Endometrial microvascular endothelial cells (primary cell): ENCODE measurements around the gene SPATA2L. TPM values are rescaled to one million over a fixed set of nuclear protein-coding genes. Genes with fewer than 3 reads are reported as not detected.
"Not testable (repeated sequence)": the region's sequence is repeated elsewhere in the genome, so short reads cannot be mapped to it uniquely, and the experiment has no call there.

Experiments used
- in situ Hi-C: cut with HindIII; loops from 2 replicates; pipeline ENCODE4 v1.10.0; 2017; ENCODE audit warnings: low sequenced_read_pairs, low pct_unique_long_range_greater_than_20kb; ENCODE audit errors: inconsistent ontology term
- total RNA-seq: library from RNA; depleted of rRNA; stranded (reverse); fragments of >200 nt; gene quantifications from one replicate; pipeline ENCODE4 v1.2.3, GENCODE V29; 2015; ENCODE audit errors: inconsistent ontology term

SPATA2L gene
- total RNA-seq, 1 donor from 2014 or later = 14.0 TPM

DNA sequence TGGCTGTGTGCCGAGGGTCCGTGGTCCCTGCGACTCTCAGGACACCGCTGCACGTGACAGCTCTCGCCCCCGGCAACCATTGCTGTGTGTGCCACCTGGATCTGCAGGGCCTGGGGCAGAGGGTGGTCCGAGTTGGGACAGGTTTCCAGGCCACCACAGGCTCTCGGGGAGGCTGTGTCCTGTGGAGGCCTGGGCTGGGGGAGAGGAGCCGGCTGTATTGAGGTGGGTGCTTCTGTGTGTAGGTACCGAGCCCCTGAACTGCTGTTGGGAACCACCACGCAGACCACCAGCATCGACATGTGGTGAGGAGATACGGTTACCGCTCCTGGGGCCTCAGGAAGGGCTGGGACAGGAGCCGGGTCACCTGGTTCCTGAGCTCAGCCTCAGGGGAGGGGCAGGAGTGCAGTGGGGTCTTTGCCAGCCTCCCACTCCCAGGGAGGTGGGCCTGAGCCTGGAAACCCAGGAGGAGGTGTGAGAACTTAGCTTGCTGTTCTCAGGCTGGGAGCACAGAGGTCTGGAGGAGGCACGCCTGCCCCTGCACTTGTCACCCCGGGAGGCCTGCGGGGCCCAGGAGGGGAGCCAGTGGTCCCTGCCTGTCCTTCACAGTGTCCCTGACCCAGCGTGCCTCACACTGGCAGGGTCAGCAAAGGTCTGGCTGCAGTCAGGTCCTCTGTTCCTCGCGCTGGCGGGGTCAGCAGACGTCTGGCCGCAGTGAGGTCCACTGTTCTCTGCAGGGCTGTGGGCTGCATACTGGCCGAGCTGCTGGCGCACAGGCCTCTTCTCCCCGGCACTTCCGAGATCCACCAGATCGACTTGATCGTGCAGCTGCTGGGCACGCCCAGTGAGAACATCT, 7.3 kb downstream of the SPATA2L start:
- in situ Hi-C loops = no loop called here

DNA sequence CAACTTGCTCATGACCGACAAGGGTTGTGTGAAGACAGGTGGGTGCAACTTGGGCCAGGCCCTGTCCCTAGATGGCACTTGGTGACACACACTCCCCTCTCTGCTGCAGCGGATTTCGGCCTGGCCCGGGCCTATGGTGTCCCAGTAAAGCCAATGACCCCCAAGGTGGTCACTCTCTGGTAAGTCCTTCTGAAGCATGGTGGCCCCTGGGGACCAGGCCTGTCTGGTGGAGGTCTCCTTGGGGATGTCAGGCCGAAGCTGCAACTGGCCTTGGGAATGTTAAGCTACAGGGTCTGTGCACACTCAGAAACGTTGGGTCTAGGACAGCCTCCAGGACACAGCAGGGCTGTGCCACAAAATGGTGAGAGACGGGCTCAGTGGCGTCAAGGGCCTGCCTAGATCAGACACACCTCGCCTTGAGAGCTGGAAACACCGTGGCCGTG, 8.2 kb downstream of the SPATA2L start:
- in situ Hi-C loops = no loop called here

DNA sequence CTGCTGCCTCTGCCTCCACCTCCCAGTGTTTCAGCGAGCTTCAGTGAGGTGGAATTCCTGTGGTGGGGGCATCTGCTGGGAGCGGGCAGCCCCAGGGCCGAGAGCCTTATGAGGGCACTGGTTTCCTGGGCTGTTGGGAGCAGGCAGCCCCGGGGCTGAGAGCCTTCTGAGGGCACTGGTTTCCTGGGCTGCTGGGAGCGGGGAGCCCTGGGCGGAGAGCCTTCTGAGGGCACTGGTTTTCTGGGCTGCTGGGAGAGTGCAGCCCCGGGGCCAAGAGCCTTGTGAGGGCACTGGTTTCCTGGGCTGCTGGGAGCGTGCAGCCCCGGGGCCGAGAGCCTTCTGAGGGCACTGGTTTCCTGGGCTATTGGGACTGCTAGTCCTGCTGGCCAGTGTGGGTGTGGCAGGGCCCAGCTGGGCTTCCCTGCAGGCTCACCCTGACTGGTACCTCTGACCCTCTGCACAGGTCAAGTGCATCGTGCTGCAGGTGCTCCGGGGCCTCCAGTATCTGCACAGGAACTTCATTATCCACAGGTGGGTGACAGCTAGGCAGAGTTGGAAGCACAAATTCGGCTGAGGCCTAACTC, 9.4 kb downstream of the SPATA2L start:
- in situ Hi-C loops = no loop called here

DNA sequence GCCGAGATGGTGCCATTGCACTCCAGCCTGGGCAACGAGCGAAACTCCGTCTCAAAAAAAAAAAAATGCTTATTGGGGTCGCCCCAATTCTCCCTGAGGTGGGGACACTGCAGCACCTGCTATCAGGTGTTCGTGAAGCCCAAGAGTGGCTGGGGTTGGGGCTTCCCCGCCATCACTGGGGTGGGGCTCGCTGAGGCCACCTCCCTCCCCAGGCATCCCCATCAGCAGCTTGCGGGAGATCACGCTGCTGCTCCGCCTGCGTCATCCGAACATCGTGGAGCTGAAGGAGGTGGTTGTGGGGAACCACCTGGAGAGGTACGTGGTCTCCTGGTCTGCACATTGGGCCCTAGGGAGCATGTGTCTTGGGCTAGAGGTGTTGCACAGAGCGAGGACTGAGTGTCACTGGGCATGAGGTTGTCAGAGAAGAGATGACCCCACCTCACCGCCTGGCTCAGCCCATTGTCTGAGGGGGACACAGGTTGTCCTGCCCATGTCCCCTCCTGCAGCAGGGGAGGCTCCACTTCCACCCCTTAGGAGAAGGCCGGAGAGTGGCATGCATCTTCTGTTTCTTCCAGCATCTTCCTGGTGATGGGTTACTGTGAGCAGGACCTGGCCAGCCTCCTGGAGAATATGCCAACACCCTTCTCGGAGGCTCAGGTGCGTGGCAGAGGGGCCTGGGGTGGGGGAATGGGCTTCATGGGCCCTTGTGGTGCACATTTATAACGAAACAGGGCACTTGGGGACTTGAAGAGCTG, 10.1 kb downstream of the SPATA2L start:
- in situ Hi-C loops = no loop called here

DNA sequence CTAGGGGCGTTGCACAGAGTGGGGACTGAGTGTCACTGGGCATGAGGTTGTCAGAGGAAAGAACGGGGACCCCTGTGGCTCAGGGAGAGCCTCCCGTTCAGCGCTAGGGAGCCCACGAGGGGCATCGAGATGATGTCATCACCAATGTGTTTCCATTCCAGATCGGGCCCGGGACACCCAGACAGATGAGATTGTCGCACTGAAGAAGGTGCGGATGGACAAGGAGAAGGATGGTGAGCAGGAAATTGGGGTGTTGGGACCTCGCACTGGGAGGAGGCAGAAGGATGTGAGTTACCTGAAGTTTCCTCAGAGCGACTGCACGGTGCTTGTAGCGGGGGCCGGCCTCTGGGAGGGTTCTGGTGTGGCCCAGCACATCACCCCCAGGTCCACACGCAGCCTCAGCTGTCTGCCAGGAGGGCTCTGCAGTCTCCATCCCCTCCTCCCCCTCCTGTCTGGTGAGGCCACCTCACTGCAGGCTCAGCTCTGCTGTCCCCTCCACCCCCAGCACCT, 11.1 kb downstream of the SPATA2L start:
- in situ Hi-C loops = no loop called here

DNA sequence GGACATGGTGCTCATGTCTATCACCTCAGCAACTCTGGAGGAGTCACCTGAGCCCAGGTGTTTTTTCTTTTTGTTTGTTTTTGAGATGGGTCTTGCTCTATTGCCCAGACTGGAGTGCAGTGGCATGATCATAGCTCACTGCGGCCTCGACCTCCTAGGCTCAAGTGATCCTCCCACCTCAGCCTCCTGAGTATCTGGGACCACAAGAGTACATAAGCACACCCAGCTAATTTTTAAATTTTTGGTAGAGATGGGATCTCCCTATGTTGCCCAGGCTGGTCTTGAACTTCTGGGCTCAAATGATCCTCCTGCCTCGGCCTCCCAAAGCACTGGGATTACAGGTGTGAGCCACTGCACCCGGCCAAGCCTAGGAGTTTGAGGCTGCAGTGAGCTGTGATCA, 11.9 kb downstream of the SPATA2L start:
- in situ Hi-C loops = not testable (repeated sequence)

DNA sequence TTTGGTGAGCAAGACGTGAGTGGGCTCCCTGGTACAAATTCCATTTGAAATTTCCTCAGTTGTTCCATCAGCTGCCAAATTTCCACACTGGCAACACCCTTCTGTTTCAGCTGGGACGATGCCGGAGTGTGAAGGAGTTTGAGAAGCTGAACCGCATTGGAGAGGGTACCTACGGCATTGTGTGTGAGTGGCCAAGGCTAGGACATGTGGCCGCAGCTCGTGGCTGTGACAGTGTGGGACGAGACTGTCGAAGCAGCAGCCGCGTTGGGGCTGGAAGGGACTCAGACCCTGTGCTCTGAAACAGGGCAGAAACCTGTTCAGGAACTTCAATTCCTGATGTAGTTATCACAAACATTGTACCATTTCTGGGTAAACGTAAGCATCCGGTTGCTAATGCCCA, 12.4 kb downstream of the SPATA2L start:
- in situ Hi-C loops = no loop called here

DNA sequence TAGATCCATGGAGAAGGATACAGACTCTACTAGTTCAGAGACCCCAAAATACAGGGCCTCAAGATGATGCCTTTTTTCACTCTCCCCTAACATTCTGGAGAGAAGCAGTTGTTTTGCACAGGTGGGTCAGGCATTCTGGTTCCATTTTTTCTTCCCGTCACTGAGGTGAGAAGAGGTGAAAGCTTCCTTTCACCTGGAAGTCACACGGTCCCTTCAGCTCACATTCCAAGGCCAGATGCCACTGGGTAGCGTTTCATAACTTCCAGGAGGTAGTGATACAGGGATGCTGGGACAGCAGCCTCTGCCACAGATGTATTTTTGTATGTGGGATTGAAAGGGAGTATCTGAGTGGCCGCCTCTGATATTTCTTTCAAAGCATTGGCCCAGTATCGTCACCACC, 13.1 kb downstream of the SPATA2L start:
- in situ Hi-C loops = no loop called here

DNA sequence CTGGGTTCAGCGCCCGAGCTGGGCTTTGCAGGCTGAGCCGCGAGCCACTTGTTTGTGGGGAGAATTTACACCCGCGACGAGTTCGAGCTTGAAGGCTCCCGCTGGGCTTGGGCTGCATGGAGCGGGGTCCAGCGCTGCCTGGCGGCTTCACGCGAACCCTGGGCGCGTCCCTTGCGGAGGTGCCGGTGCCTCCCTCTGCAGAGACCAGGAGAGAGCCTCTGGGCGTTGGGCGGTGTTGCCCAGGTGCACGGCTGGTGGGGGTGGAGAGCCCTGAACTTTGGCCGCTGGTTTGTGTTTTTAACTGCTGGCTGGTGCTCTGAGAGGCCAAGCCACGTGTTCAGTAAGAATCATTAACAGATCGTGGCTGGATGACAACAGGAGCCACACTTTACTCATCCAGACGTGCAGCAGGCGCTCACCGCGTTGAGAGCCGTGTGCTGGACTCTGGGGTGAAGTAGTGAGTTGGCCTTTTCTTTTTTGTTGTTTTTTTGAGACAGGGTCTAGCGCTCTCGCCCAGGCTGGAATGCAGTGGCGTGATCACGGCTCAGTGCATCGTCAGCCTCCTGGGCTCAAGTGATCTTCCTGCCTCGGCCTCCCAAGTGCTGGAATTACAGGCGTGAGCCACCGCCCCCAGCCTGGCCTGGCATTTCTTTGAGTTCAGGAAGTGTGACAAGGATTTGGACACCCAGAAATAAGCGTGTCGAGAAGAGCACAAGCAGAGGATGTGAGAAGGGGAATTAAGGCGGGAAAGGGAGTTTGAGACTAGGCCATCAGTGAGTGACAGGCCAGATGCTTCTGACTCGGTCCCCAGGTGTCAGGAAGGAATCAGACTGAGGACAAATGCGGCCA, 14.2 kb downstream of the SPATA2L start:
- in situ Hi-C loops = no loop called here

DNA sequence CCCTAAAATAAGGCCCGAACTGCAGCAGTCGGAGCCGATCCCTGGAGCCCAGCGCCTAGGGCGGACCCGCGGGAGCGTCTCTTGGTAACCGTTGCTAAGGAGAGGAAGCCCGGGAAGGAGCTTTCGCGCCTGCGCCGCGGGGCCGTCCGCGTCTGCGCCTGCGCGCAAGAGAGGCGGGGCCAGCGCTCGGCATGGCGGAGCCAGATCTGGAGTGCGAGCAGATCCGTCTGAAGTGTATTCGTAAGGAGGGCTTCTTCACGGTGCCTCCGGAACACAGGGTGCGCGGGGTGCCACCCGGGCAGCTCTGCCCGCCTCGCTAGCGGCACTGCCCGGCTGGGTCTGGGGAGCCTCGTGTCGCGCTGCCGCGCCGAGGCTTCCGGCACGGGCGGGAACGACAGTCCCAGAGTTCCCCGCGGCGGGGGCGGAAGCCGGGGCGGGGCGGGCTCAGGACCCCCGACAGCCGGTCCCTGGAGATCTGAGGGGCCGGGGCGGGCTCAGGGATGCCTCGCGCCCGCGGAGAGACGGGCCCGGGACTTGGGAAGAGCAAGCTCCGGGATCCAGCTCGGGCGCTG, 14.9 kb downstream of the SPATA2L start, which contains the start of gene CDK10:
Gene CDK10 (plus strand): TSS at position 170 of the 572 bp plus-strand sequence. CDS start 22 bp downstream, at position 192.
- in situ Hi-C loops = no loop called here

DNA sequence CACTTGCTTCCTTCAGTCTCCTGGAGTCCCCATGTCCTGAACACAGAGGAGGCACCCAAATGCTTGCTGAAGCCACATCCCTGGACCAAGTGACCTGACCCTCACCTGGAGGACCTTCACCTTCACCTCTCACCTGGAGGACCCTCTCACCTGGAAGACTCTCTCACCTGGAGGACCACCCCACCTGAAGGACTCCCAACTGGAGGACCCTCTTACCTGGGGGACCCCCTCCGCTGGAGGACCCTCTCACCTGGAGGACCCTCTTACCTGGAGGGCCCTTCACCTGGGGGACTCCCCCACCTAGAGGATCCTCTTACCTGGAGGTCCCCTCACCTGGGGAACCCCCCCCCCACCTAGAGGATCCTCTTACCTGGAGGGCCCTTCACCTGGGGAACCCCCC, 15.6 kb downstream of the SPATA2L start:
- in situ Hi-C loops = no loop called here

DNA sequence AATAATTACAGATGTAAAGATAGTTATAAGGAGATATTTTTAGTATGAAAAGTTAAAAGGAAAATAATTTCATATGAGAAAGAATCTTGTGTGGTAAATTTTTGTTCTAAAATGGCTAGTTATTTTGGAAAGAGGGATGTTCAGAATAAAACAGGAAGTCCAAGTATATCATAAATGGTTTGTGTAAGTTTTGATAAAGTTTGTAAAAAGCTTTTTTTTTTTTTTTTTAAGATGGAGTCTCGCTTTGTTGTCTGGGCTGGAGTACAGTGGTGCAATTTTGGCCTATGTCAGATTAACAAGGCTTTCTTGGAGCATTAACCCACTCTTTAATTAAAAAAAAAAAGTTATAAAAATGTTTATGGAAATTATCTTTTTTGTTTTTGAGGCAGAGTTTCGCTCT, 23.2 kb downstream of the SPATA2L start:
- in situ Hi-C loops = no loop called here

DNA sequence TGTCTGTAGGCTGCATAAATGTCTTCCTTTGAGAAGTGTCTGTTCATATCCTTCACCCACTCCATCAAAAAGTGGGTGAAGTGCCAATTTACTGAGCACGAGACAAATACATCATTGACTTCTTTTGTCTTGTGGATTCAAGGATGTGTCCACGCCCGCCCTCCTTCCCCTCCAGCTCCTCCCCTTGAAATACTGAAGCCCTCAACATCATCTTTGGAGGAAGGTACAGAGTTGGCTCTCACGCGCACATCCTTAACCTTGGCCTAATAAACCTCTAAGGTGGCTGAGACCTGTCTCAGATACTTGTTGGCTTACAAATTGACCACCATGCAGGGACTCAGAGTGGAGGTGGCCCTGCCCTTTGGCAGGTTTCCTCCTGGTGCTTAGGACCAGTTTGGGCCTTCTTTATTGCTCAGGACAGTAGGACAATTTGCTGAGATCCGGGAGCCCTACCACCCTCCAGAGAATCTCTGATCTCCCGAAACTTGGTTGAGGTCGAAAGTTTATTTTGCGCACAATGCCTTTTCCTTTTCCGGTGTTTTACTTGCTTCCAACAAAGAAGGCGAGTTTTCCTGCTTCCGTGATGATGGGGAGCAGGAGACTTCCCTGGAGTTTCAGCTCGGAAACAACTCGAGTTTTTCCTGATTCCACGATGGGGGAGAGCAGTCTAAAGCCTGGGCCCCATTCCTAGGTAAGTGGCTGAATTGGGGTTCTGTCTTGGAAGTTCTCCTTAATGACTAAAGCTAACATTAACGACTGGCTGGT, 29.1 kb downstream of the SPATA2L start:
- in situ Hi-C loops = no loop called here

DNA sequence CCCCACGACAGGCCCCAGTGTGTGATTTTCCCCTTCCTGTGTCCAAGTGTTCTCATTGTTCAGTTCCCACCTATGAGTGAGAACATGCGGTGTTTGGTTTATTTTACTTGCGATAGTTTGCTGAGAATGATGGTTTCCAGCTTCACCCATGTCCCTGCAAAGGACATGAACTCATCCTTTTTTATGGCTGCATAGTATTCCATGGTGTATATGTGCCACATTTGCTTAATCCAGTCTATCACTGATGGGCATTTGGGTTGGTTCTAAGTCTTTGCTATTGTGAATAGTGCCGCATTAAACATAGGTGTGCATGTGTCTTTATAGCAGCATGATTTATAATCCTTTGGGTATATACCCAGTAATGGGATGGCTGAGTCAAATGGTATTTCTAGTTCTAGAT, 29.9 kb downstream of the SPATA2L start:
- in situ Hi-C loops = not testable (repeated sequence)

DNA sequence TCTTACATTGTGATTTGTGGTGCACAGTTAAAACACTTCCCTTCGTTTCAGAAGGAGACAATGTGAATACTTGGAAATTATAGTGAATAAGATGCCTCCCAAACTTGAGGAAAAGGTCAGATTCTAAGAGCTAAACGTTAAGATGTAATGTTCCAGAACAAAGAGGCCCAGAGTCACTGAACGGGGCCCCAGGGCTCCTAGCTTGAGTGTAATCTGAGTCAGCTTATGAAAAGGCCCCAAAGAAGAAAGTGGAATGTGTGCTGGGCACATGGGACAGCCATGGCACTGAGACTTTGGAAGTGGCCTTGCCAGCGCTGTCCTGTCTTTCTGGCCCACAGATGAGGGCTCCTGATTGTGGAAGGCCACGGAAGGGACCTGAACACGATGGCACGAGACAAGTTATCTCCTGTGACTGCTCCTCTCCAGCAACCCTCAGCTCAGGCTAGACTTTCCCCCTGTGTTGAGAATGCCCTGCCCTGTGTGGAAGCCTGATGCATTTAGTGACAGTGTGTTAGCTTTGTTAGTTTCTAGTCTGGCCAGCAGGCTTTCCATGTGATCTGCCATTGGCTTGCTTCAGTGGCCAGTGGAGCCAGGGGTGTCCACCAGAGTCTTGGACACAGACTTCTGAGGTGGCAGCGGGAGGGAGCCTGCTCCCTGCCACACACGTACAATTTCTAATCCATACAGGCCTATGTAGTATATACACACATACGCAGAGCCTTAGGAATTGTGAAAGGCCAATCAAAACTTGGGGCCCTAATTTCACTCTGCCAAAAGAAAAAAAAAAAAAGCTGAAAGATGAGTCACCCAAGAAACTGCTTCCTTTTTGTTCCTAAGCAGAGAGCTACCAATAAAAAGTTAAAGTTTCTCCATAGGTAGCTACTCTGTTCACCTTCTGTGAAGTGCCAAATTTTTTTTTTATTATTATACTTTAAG, 30.7 kb downstream of the SPATA2L start:
- in situ Hi-C loops = no loop called here

DNA sequence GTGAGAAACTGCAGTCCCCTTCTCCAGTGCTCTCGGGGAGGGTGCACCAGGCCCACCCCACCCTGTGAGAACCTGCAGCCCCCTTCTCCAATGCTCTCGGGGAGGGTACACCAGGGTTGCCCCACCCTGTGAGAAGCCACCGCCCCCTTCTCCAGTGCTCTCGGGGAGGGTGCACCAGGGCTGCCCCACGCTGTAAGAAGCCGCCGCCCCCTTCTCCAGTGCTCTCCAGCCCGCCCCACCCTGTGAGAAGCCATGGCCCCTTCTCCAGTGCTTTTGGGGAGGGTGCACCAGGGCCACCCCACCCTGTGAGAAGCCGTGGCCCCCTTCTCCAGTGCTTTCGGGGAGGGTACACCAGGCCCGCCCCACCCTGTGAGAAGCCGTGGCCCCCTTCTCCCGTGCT, 31.8 kb downstream of the SPATA2L start:
- in situ Hi-C loops = no loop called here

DNA sequence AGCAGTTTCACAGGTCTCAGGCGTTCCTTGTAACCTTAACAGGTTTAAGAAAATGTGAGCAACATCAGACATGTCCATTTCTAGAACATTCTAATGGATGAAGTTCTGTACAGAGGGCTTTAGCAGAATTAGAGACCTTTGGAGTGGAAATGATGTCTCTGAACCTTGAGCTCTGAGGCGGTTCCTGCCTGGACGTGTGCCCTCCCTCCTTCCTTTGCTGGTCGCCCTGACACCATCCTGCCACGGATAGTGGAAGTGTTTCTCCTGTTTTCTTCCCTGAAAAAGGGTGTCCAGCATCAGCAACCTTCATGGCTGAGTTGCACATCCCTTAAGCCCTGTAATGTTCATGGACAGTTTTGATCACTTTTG, 32.7 kb downstream of the SPATA2L start:
- in situ Hi-C loops = no loop called here
